Spleen (tissue), 11 donors: ENCODE data around the gene RGMA. TPM values are rescaled to one million over a fixed set of nuclear protein-coding genes. Genes with fewer than 3 reads are reported as not detected.

ENCODE experiments used
- DNase-seq: peaks from one replicate; pipeline ENCODE4 v3.0.0-alpha.2; 2020
- H3K27ac ChIP-seq, 8 donors: fragments of 200-600 bp; sonication (generic) in 7 of 8; 1 replicate in 4 of 8; 2 replicates in 4 of 8; pipeline versions ENCODE4 v1.5.0 to v1.8.0; 2016 to 2021; ENCODE audit warnings: inconsistent platforms in 4 of 8, mild to moderate bottlenecking in 4 of 8, moderate library complexity in 1 of 8
- H3K27me3 ChIP-seq, 7 donors: fragments of 200-600 bp; sonication (generic) in 6 of 7; replicated peaks in 1 of 7; 1 replicate in 4 of 7; 2 replicates in 3 of 7; pipeline versions ENCODE4 v1.5.0 to v1.8.0; 2016 to 2021; ENCODE audit warnings: inconsistent platforms in 3 of 7, mild to moderate bottlenecking in 1 of 7
- H3K36me3 ChIP-seq, 6 donors: fragments of 200-600 bp; sonication (generic) in 5 of 6; 1 replicate in 4 of 6; 2 replicates in 2 of 6; pipeline versions ENCODE4 v1.5.0 to v1.8.0; 2016 to 2021; ENCODE audit warnings: inconsistent platforms in 2 of 6
- H3K4me1 ChIP-seq, 6 donors: fragments of 200-600 bp; sonication (generic) in 5 of 6; 1 replicate in 3 of 6; 2 replicates in 3 of 6; pipeline versions ENCODE4 v1.5.0 to v1.8.0; 2016 to 2021; ENCODE audit warnings: inconsistent platforms in 3 of 6
- H3K4me3 ChIP-seq, 8 donors: fragments of 200-600 bp; sonication (generic) in 7 of 8; 1 replicate in 4 of 8; 2 replicates in 4 of 8; pipeline versions ENCODE4 v1.5.0 to v1.8.0; 2016 to 2021; ENCODE audit warnings: inconsistent platforms in 4 of 8, mild to moderate bottlenecking in 4 of 8, moderate library complexity in 2 of 8
- H3K9me3 ChIP-seq, 8 donors: fragments of 200-600 bp; sonication (generic) in 7 of 8; 1 replicate in 4 of 8; 2 replicates in 4 of 8; pipeline versions ENCODE4 v1.5.0 to v1.8.0; 2016 to 2021; ENCODE audit warnings: inconsistent platforms in 4 of 8
- CTCF ChIP-seq, 11 experiments: fragments of 200-600 bp in 7 of 11; fragments of 450-650 bp in 4 of 11; sonication (generic) in 4 of 11; IDR thresholded peaks in 8 of 11; conservative IDR thresholded peaks in 3 of 11; 1 replicate in 7 of 11; 2 replicates in 4 of 11; pipeline versions ENCODE4 v1.4.0 to v1.8.0; 2016 to 2021; ENCODE audit warnings: antibody characterized with exemption in 11 of 11, inconsistent platforms in 4 of 11, mild to moderate bottlenecking in 1 of 11
- POLR2A ChIP-seq, 3 donors: fragments of 450-650 bp; IDR thresholded peaks; one replicate each; pipeline ENCODE4 v1.5.1; 2017; ENCODE audit warnings: antibody characterized with exemption in 3 of 3, mild to moderate bottlenecking in 1 of 3
- POLR2AphosphoS5 ChIP-seq, 3 donors: sonication (generic); formaldehyde crosslinking; IDR thresholded peaks; one replicate each; pipeline ENCODE4 v1.5.1; 2017; ENCODE audit warnings: antibody characterized with exemption in 3 of 3
- WGBS, 5 donors: extraction: QIAGEN DNeasy Blood & Tissue Kit in 3 of 5; methylation state at CpG; one replicate each; pipeline versions ENCODE4 v1.1.5 to v1.1.7; 2013 to 2018; 5-methylcytosine and 5-hydroxymethylcytosine counted together
- intact Hi-C: fragments of 100-400 bp; cut with DNase I; formaldehyde crosslinking; loops from one replicate; pipeline ENCODE4 v1.15.0; 2023; ENCODE audit warnings: low total_unique reads
- polyA plus RNA-seq, 3 donors: library from polyadenylated mRNA; stranded (reverse); fragments of 200-250 nt; gene quantifications; one replicate each; pipeline ENCODE4 v1.2.1, GENCODE V29; 2013
- total RNA-seq, 7 donors: library from RNA; depleted of rRNA in 3 of 7; stranded (reverse); fragments of >200 nt in 3 of 7; fragmentation: NEBNext Ultra II Directional in 4 of 7; extraction: Animal tissue kit (Norgen Biotek cat#: 25700) in 4 of 7; gene quantifications; one replicate each; pipeline versions ENCODE4 v1.1.0 to v1.2.1, GENCODE V29; 2016 to 2021
- donor health status: healthy with polysubstance abuse.
- donor health status: DM: no; HTN: no; CAD: no; lungs with moderate emphysema.
- donor health status: DM: no; HTN: no; CAD: no.
- donor health status: Bipolar disorder and iron deficiency.
- donor health status: healthy.
- donor health status: DM: no; HTN: no; CAD: no.
- donor health status: DM: yes; HTN: yes; CAD: no.

The RGMA gene
- total and polyA plus RNA-seq, 10 donors, result 0.37 to 3.1 (median 1.2) TPM

DNA sequence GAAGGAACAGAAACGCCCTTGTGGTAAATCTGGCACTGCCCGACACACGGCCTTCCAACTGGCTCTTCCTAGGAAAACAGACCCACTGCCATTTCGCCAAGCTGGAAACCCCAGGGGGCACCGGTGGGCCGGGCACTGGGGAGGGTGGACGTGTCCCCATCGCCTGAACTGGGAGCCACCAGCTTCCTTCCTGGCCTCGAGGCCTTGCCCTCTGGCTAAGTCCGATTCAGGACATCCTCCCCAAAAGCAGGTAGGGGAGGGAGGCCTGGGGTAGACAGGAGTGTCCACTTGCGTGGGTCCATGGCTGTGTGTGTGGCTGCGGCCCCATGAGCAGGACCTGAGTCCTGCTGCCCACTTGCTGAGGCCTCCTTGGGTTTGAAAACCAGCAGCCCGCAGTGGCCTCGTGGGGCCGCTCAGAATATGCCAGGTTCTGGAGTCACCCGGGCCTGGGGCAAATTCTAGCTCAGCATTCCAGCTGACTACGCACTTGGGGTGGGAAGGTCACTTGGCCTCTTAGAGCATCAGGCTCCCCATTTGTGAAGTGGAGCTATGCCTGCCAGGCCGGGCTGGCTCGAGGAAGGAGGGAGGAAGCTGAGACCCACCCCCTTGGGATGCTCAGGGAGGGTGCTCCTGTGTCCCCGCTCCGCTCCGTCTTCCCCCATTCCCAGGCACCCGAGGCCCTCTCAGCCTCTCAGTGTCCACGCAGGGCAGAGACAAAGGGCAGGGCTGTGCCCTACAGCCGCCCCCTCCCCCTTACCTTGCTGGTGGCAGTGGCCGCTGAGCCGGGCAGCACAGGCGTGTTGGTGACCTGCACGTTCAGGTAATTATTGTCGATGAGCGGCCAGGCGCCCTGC, 37.5 kb downstream of the RGMA start:
- no peak overlapping the region for H3K27ac ChIP-seq

GRCh38 chr15:93050648-93051047, 38.4 kb downstream of the RGMA start:
- Histone ChIP-seq H3K9me3 (peaks cover 0 to 15% (median 10%) of the 10 kb centered on the region in 8 donors), H3K36me3 (peaks cover 0 to 5% (median 0%) of the 10 kb centered on the region in 6 donors), H3K27me3 (peaks cover 0 to 37% (median 0%) of the 10 kb centered on the region in 7 donors), H3K4me3 (no peak overlapping the region), H3K4me1 (peaks cover 0 to 23% (median 4%) of the 10 kb centered on the region in 6 donors), H3K27ac (no peak overlapping the region)
- TF ChIP-seq CTCF (IDR thresholded peaks at IDR 0.05 in 8 of 11, conservative IDR thresholded peaks at IDR 0.05 in 3 of 11) (no peak), POLR2AphosphoS5 (IDR thresholded peaks at IDR 0.05) (no peak), POLR2A (IDR thresholded peaks at IDR 0.05) (no peak)
- intact Hi-C loops, result no loop called here
- no peak for DNase-seq
- 88 to 93% (median 92%) methylated on average over 6 to 13 of the region's 13 CpGs for WGBS, 5 donors

More for the DNA sequence above, 37.5 kb downstream of the RGMA start:
- intact Hi-C loops, result no loop called here
- Histone ChIP-seq H3K4me1 (peaks cover 0 to 23% (median 4%) of the 10 kb centered on the region in 6 donors), H3K9me3 (peaks cover 0 to 6% (median 2%) of the 10 kb centered on the region in 8 donors), H3K4me3 (no peak overlapping the region), H3K36me3 (peaks cover 0 to 5% (median 0%) of the 10 kb centered on the region in 6 donors), H3K27me3 (peaks cover 0 to 37% (median 0%) of the 10 kb centered on the region in 7 donors)
- DNase-seq, result no peak
- TF ChIP-seq POLR2A (IDR thresholded peaks at IDR 0.05) (no peak), CTCF (IDR thresholded peaks at IDR 0.05 in 8 of 11, conservative IDR thresholded peaks at IDR 0.05 in 3 of 11) (no peak), POLR2AphosphoS5 (IDR thresholded peaks at IDR 0.05) (no peak)
- 78 to 88% (median 82%) methylated on average over 24 to 32 of the region's 32 CpGs for WGBS, 5 donors

GRCh38 chr15:93049914-93050578, 39.0 kb downstream of the RGMA start:
- DNase-seq, result no peak
- Histone ChIP-seq H3K36me3 (peaks cover 0 to 8% (median 0%) of the 10 kb centered on the region in 6 donors), H3K9me3 (peaks cover 0 to 18% (median 11%) of the 10 kb centered on the region in 8 donors), H3K4me3 (no peak overlapping the region), H3K27ac (no peak overlapping the region), H3K4me1 (peaks cover 0 to 23% (median 4%) of the 10 kb centered on the region in 6 donors), H3K27me3 (peaks cover 0 to 37% (median 0%) of the 10 kb centered on the region in 7 donors)
- WGBS, 5 donors, result 79 to 89% (median 84%) methylated on average over 13 to 15 of the region's 15 CpGs
- intact Hi-C loops, result no loop called here
- TF ChIP-seq CTCF (IDR thresholded peaks at IDR 0.05 in 8 of 11, conservative IDR thresholded peaks at IDR 0.05 in 3 of 11) (no peak), POLR2AphosphoS5 (IDR thresholded peaks at IDR 0.05) (no peak), POLR2A (IDR thresholded peaks at IDR 0.05) (no peak)
